Esophagus muscularis mucosa (tissue), 4 donors: Measurements from ENCODE around the gene PGAM2.
"Not testable (repeated sequence)": the region's sequence is repeated elsewhere in the genome, so short reads cannot be mapped to it uniquely, and the experiment has no call there.

Experiments used
- EP300 ChIP-seq: sonication (generic); formaldehyde crosslinking; IDR thresholded peaks from one replicate; pipeline ENCODE4 v1.6.1; 2017; ENCODE audit warnings: antibody characterized with exemption
- POLR2A ChIP-seq: fragments of 450-650 bp; IDR thresholded peaks from one replicate; pipeline ENCODE4 v1.6.1; 2017; ENCODE audit warnings: antibody characterized with exemption, moderate library complexity, mild to moderate bottlenecking, low read depth
- POLR2AphosphoS5 ChIP-seq, 2 donors: sonication (generic); formaldehyde crosslinking; IDR thresholded peaks; one replicate each; pipeline ENCODE4 v1.6.1; 2017; ENCODE audit warnings: antibody characterized with exemption in 2 of 2
- TF ChIP-seq, protein P1 (sequence below), 3 experiments: fragments of 200-600 bp in 2 of 3; fragments of 450-650 bp in 1 of 3; sonication (generic) in 2 of 3; IDR thresholded peaks; one replicate each; pipeline ENCODE4 v1.5.1; 2017 to 2019; ENCODE audit warnings: antibody characterized with exemption in 3 of 3, mild to moderate bottlenecking in 2 of 3, moderate library complexity in 1 of 3

DNA sequence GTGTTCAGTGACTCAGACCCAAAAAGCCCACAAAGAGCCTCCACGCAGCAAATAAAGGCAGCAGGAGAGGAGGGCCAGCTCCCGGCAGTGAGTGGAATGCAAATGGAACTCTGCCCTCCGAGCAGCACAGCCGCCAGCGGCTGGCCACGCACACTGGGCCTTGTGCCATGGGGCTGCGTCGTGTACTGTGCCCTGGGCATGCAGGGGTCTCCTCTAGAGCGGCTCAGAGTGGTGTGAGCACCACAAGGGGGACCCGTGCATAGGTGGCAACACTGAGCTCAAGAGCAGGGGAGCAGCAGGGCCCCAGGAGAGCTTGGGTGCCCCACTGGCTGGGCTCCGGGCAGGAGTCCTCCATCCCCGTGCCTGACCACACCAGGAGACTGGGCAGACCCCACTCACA lies 50.3 kb downstream of the PGAM2 start:
- TF ChIP-seq, protein P1, sequence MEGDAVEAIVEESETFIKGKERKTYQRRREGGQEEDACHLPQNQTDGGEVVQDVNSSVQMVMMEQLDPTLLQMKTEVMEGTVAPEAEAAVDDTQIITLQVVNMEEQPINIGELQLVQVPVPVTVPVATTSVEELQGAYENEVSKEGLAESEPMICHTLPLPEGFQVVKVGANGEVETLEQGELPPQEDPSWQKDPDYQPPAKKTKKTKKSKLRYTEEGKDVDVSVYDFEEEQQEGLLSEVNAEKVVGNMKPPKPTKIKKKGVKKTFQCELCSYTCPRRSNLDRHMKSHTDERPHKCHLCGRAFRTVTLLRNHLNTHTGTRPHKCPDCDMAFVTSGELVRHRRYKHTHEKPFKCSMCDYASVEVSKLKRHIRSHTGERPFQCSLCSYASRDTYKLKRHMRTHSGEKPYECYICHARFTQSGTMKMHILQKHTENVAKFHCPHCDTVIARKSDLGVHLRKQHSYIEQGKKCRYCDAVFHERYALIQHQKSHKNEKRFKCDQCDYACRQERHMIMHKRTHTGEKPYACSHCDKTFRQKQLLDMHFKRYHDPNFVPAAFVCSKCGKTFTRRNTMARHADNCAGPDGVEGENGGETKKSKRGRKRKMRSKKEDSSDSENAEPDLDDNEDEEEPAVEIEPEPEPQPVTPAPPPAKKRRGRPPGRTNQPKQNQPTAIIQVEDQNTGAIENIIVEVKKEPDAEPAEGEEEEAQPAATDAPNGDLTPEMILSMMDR (IDR thresholded peaks at IDR 0.05), result not testable (repeated sequence)
- TF ChIP-seq EP300; POLR2A; POLR2AphosphoS5 (IDR thresholded peaks at IDR 0.05): not testable (repeated sequence)
